Measurements from ENCODE around the gene CCDC68.

The CCDC68 gene

GRCh38 chr18:54918060-54918459 is 41.2 kb downstream of the CCDC68 start:
- no peak for DNase-seq (ENCODE audit: low read depth in 2 of 2)

GRCh38 chr18:54916507-54916906 is 42.8 kb downstream of the CCDC68 start:
- no peak for DNase-seq (ENCODE audit: low read depth in 2 of 2)

DNA sequence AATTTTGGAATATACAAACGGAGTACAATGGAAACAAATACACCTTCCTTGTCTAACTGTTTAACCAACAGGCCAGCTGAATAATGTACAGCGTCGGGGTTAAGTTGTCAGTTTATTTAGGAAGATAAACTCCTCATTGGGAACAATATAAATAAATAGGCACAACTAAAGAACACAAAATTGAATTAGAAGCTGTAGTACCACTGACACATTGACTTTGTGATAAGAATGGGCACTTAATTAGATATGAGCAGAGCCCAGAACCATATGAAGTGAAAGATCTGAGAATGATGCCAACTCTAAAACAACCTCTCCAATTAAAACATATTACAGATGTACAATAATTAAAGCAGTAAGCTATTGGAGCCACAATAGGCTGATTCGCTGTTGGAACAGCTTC is 44.4 kb downstream of the CCDC68 start:
- DNase-seq (ENCODE audit: low read depth in 2 of 2) = no peak

- DNase-seq (ENCODE audit: low read depth in 2 of 2) = no peak
Observed at GRCh38 chr18:54911551-54911950, 47.7 kb downstream of the CCDC68 start.

DNA sequence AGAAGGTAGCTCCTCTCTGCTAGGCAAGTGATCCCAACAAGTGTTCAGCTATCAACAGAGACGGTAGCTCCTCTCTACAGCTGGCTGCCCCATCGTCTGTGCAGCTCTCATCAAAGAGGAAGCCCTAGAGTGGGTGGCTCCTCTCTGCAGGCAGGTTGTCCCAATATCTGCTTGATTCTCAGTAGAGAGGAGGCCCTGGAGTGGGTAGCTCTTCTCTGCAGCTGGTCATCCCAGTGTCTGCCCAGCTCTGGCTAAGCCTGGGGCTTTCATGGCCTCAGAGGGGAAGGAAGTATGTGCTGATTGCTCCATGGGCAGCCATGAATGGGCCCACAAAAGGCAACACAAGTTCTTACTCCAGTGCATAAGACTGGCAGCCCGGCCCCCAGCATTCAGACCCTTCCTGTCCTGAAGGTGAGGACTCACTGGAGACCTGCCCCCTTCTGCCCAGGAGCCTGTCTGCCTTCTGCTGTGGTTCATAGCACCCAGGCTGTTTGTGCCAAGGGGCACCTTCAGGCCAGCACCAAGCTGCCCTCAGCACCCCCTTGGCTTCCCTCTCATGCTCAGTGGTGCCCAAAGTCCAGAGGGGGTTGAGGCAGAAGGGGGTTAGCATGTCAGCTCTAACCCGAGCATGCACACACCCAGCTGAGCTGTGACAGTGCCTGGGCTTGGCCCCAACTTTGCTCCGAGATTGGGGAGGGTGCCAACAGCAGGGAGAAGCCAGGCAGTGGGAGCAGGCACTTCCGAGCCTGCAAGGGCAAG is 48.9 kb downstream of the CCDC68 start:
- no peak for DNase-seq (ENCODE audit: low read depth in 2 of 2)

- DNase-seq (ENCODE audit: low read depth in 2 of 2) = no peak
Observed at GRCh38 chr18:54909538-54909937, 49.7 kb downstream of the CCDC68 start.

DNA sequence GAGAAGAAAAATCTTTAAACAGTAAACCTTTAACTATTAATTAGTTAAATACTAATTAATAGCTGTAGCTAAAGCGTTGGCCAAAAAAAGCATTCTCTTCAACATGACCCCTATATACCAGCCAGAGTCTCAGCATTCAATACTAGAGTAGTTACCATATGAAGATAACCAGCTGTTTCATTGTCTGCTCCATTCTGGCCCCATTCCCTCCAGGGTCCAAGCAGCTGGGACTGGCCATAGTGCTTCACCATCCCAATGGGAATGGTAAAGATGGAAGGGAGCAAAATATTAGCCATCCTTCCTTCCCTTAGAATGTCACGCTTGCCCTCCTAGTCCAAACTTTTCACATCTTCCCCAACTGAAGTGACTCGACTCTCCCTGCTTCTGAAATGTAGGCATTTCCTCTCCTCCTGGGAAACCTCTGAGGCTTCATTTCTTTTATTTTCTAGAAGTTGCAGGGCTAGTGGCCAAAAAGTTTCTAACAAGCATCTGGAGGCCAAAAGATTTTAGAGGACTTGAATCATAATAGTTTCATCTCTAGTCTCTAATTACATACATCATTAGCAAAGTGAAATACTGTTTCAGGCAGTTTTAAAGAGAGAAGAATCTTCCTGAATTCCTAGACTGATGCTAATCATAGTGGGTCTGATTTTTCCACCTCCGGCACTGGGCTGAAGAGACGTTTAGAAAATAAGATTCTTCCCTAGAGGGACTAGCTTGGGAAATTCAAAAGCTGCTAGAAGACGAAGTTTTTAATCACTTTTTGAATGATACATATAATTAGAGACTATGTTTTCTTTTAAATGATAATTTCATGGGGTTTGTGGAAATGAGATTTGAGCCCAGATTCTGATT is 52.7 kb downstream of the CCDC68 start:
- DNase-seq (ENCODE audit: low read depth in 2 of 2) = no peak

DNA sequence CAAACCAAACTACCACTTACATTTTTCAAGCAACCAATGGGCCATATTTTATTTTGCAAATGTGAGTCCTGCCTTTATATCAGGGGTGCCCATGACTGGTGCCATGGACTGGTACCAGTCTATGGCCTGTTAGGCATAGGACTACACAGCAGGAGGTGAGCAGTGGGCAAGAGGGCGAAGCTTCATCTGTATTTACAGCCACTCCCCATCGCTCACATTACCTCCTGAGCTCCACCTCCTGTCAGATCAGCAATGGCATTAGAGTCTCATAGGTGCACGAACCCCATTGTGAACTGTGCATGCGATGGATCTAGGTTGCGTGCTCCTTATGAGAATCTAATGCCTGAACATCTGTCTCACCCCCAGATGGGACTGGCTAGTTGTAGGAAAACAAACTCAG is 53.6 kb downstream of the CCDC68 start:
- no peak for DNase-seq (ENCODE audit: low read depth in 2 of 2)

- DNase-seq (ENCODE audit: low read depth in 2 of 2) = no peak
Observed at GRCh38 chr18:54904581-54904980, 54.7 kb downstream of the CCDC68 start.

- DNase-seq (ENCODE audit: low read depth in 2 of 2) = no peak
Observed at GRCh38 chr18:54900290-54900689, 59.0 kb downstream of the CCDC68 start.

DNA sequence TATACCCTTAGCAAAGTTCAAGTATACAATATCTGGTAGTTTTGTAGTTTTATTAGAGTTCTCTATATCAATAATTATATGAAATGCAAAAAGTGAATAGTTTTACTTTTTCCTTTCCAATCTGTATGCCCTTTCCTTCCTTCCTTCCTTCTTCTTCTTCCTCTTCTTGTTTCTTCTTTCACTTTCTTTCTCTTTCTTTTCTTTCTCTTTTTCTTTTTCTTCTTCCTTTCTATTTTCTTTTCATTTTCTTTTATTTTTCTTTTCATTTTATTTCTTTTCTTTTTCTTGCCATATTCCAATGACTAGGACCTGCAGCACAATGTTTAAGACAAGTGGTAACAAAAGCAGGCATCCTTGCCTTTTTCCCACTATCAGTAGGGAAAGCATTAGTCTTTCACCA is 59.8 kb downstream of the CCDC68 start:
- DNase-seq (ENCODE audit: low read depth in 2 of 2) = no peak

- no peak for DNase-seq (ENCODE audit: low read depth in 2 of 2)
Observed at GRCh38 chr18:54888933-54889332, 70.3 kb downstream of the CCDC68 start.

GRCh38 chr18:54888378-54888777 is 70.9 kb downstream of the CCDC68 start:
- DNase-seq (ENCODE audit: low read depth in 2 of 2) = no peak

GRCh38 chr18:54883816-54884604 is 75.3 kb downstream of the CCDC68 start:
- DNase-seq (ENCODE audit: low read depth in 2 of 2) = no peak

DNA sequence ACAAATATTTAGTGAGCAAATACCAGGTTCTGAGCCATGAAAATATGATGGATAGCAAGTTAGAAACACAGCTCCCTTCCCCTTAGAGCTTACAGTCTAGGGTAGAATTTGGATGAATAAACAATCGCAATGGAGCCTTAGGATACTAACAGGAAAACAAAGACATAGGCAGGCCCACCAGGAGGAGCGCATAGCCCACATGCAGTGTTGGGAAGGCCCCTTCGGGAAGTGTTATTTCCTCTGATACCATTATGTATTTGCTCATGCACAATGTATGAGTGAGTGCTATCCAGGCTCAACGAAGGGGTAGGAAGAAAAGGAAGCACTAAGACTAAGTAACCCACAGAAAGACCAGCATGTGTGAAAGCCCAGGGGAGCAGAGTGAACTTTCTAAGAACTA is 76.9 kb downstream of the CCDC68 start:
- DNase-seq (ENCODE audit: low read depth in 2 of 2) = no peak

- DNase-seq (ENCODE audit: low read depth in 2 of 2) = no peak
Observed at GRCh38 chr18:54881229-54881768, 78.0 kb downstream of the CCDC68 start.

DNA sequence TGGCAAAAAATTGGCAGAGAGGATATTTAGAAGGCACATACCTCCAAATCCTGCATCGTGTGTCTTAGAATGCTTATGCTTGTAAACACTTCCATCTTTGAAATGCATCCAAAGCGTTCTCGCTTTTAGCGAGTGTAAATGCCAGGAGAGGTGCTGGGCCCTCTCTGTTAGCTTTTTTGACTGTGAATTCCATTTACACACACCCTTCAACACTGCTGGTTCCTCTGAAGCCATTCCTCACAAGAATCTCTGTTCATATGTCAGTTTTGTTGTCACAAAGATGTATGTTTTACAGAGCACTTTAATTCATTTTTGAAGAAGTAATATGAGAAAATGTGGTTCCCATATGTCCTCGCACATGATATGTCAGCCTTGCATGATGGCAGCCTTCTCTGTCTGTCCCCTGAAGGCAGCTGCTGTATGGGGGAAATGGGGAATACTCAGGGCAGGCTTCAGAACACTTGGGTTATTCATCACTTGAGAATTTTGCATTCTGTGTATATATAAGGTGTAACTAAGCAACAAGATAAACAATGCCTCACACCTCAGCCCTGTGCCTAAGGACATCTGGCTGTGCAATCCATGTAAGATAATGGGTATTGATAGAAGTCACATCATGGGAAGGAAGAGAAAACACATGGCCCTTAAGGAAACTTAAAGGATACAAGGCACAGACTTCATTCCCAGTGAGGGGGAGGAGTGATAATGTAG is 78.7 kb downstream of the CCDC68 start:
- DNase-seq (ENCODE audit: low read depth in 2 of 2) = no peak

- no peak for DNase-seq (ENCODE audit: low read depth in 2 of 2)
Observed at GRCh38 chr18:54879691-54880090, 79.6 kb downstream of the CCDC68 start.

- no peak for DNase-seq (ENCODE audit: low read depth in 2 of 2)
Observed at GRCh38 chr18:54878659-54879358, 80.5 kb downstream of the CCDC68 start.

DNA sequence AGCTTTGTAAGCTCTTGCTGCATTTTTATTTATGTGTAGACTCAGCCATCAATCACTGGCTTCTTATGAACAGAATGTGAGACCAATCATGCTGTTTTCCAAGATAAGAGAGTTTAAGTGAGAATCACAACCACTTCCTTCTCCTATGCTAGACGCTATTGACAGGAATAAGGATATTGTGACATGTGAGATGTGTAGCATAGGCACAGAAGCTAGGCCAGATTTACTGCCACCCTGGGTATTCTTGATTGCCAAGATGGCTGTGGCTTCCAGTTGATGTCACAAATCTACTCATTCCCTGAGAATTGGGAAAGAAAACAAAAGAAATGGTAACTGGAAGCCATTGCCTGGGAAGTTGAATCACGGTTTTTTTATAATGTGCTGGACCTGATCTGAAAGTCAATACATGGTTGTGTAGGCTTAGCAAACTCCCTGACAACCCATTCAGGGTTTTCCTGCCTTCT is 81.1 kb downstream of the CCDC68 start:
- no peak for DNase-seq (ENCODE audit: low read depth in 2 of 2)

- no peak for DNase-seq (ENCODE audit: low read depth in 2 of 2)
Observed at GRCh38 chr18:54877076-54877475, 82.2 kb downstream of the CCDC68 start.
